Kidney glomerular epithelial cell (primary cell): Measurements from ENCODE around the gene PDCD1.
"Not testable (repeated sequence)": the region's sequence is repeated elsewhere in the genome, so short reads cannot be mapped to it uniquely, and the experiment has no call there.

Source experiments
- DNase-seq: peaks from one replicate; lab custom pipeline; 2025; lab: John Stamatoyannopoulos, UW

PDCD1 gene

DNA sequence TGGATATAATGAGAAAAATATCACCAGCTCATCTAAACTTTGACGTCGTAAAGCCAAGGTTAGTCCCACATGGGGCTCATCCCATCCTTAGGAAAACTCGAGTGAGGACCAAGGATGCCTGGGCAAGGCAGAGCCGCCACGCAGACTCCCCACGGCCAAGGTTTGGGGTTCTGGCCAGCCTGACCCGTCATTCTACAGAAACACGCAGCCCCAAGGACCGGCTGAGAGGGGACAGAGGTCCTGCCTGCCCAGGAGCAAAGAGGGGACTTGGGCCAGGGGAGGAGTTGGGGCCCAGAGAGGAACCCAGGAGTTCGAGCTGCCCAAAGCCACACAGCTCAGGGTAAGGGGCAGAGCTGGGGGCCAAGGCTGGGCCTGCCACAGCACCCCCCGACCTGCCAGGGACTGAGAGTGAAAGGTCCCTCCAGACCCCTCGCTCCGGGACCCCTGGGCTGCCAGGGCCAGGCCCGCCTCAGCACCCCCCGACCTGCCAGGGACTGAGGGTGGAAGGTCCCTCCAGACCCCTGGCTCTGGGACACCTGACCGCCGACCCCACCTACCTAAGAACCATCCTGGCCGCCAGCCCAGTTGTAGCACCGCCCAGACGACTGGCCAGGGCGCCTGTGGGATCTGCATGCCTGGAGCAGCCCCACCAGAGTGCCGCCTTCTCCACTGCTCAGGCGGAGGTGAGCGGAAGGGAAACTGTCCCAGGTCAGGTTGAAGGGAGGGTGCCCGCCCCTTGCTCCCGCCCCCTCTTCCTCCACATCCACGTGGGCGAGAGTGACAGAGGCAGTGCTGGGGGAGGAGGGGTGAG is at the start of gene PDCD1:
Gene PDCD1 (minus strand): TSS at position 689 of the 811 bp plus-strand sequence. CDS start 56 bp downstream, at position 633.
- DNase-seq = no peak

DNA sequence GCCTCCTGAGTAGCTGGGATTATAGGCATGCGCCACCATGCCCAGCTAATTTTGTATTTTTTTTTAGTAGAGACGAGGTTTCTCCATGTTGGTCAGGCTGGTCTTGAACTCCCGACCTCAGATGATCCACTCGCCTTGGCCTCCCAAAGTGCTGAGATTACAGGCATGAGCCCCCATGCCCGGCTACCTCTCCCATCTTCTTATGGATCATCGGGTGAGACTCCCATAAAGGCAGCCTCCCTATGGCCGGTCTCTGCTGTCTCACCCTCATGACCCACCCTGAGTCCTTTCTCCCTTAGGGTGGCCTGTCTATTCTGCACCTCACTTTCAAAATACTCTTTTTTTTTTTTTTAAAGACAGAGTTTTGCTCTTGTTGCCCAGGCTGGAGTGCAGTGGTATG is 49.1 kb upstream of the PDCD1 start:
- DNase-seq = not testable (repeated sequence)

DNA sequence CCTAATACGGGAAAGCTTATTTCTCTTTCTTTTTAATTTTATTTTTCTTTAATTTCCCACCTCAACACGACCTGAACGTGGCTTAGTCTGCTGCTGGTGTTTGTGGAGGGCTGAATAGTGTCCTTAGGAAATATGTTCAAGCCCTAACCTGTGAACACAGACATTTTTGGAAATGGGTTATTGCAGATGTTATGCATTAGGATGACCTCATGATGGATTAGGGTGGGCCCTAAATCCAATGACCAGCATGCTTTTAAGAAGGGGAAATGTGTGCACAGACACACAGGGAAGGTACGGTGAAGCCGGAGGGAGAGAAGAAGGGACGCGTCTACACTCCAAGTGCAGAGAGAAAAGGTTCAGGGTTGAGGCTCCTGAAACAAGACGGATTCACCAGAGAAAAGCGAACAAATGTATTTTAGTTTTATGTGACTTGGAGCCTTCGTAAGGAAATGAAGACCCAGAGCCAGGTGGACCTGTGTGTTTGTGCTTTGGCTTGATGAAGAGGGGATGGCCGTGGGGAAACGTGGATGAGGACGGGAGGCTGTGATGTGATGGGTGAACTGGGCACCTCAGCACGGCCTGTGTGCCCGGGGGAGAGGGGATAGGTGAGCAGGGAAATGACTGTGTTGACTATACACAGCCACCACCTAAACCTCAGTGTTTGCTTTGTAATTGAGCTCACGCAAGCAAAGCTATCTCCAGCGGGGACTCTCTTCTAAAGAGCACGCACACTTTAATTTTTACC is 48.3 kb upstream of the PDCD1 start:
- no peak for DNase-seq

DNA sequence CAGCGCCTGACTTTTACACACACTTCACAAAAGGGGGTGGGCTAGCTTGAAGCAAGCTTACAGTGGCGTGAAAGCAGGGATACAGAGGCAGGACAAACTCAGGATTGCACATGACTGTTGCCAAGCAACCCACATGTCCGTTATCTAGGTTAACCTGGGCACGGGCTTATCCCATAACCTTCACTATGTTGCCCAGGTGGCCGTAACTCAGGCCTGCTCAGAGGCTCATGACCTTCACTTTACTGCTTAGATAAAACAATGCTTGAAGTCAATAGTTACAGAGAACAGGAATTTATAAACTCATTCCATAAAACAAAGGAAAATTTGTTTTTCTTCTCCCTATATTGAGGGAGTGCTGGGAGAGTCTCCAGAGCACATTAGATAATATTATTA is 47.7 kb upstream of the PDCD1 start:
- not testable (repeated sequence) for DNase-seq

DNA sequence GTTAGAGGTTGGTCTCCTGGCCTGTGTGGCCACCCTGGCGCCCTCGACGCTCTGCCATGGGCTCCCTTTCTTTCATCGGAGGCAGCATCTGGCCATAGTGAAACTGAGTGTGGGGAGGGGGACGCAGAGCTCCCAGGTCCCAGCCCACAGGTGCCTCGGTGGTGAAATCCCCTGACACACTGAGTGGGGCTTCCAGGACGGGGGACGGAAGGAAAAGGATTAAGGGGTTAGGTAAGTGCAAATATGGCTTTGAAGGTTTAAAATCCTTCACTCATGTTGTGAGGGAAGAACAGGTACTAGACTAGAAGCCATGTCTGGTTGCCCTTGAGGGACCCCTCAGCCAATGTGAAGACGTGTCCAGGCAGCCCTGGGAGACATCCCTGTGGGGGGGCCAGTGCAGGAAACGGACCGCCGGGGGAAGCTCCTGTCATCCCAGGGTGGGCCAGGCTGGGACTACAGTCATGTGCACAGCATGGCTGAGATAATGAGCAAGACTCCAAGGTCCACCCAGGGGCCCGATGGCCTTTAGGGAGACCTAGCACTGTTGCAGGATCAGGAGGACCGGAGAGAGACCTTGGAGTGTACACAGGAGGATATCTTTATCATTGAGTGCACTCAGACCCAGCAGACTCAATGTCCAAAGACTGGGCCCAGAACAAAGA is 47.2 kb upstream of the PDCD1 start:
- no peak for DNase-seq

DNA sequence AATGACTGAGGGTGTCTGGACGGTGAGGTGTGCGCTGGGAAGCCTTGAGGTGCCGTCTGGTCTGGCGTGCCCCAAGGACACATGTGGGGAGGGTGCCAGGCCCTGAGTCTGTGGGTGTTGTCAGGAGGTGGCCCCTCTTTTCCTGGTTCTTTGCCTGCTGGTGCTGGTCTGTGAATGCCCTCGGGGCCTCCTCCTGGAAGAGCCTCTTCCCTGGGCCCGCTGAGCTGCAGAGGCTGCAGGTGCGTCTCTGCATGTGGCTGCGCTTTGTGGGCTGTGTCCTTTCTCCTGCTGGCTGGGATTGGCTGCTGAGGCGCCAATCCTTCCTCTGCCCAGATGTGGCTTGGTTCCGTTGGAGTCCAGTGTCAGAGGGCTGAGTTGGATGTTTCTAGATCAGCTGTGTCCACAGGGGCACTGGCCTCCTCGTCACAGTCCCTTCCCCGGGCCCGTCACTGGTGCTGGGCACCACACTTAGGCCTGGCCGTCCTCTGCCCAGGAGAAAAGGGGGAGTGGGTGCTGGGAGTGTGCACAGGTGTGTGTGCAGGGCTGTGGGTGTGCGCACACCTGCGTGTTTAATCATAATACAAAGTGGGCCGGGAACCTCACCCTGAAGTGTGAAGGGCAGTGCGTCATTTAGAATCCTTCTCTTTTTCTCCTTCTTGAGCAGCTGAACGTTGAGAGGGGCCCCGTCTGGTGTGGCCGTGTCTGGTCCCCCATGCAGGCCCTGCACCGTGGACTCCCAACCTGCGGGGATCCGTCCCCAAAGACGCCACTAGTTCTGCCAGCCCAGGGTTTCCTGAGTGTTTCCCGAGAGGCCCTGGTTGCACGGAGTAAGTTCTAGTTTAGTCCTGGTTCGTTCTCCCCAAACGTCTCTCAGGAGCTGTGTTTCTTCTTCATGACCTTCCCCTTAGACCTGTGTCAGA is 46.4 kb upstream of the PDCD1 start:
- DNase-seq = no peak

DNA sequence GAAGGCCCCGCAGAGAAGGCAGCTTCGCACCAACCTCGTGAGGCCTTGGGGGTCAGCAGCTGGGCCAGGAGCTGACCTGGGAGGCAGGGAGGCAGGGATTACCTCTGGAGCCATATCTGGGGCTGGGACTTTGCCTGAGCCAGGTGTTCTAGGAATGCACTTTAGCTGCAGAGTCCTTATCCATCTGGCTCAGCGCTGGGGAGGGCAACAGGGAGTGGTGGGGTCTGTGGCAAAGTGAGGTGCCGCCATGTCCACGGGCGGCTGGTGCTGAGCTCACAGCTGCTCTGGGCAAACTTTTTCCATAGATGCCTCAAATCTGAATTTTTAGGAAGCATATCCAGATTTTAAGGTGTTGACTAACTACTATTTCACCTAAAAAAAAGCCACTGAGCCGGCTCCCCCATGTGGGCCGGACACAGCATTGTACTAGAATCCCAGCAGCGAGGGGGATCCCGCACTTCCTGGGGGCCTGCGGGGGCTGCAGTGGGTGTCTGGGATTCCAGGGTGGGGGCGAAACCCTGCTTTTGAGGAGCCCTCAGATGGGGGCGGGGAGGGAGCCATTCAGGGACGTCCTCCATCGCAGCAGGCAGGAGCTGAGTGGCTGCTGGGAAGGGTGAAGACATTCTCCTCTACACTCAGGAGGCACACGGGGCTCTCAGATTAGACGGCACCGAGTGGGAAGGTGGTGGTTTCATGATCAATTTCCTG is 45.5 kb upstream of the PDCD1 start:
- DNase-seq = no peak

DNA sequence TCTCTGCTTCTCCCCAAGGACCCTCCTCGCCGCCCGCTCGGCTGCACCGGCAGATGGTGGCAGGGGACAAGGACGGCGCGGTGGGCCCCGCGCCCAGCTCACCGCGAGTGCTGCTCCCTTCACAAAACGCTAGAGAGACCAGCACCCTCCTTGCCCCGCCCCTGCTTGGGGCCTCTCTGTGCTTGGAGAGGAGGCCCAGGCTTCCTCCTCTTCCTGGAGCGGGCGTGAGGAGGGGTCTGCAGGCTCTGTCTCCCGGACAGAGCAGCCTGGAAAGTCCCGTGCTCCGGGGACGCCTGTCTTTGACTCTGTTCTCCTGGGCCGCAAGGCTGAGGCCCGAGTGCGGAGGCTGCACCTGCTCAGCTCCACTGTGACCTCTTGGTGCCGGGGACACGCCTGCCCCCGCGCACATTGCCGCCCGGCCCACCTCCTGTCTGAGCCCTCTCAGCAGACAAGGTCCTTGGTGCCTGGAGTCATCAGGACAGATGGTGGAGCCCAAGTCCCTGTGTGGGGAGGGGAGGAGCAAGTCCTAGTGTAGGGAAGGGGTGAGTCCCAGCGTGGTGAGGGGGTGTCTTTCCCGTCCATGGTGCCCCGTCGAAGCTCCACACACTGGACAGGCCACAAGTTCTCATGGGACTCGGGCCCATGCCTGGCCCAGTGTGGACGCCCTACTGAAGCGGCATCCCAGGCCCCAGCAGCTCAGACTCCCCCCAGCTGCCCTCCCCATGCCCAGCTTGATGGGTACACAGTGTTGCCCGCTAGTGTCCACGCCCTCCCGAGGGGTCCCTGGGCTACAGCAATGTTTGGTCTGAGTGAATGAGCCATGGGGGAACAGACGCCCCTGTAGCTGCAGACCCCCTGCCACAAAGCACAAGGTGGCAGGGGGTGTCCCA is 44.7 kb upstream of the PDCD1 start:
- DNase-seq = no peak

DNA sequence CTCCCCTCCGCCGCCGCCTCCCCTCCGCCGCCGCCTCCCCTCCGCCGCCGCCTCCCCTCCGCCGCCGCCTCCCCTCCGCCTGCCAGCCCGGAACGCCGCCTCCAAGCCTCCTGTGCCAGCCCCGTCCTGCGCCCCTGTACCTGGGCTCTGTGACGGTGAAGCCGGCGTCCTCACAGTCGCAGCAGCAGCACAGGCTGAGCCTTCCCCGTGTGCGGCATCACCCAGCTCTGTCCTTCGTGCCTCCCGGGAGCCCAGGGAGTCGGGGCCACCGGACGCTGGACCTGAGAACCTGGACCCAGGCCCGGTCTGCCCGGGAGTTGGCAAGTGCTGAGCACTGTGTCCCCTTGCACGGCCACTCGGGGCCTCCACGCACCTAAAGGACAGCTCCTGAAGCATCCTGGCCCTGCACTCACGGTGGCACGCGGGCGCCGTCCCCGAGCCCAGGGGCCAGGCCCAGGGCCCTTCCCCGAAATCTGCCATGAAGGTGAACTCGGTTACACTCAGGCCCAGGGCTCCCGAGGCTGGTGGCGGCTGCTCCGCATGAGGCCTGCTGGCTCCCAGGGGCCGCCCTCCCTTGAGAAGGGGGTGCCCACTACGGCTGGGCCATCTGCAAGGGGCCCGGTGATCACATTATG is 43.8 kb upstream of the PDCD1 start:
- no peak for DNase-seq

DNA sequence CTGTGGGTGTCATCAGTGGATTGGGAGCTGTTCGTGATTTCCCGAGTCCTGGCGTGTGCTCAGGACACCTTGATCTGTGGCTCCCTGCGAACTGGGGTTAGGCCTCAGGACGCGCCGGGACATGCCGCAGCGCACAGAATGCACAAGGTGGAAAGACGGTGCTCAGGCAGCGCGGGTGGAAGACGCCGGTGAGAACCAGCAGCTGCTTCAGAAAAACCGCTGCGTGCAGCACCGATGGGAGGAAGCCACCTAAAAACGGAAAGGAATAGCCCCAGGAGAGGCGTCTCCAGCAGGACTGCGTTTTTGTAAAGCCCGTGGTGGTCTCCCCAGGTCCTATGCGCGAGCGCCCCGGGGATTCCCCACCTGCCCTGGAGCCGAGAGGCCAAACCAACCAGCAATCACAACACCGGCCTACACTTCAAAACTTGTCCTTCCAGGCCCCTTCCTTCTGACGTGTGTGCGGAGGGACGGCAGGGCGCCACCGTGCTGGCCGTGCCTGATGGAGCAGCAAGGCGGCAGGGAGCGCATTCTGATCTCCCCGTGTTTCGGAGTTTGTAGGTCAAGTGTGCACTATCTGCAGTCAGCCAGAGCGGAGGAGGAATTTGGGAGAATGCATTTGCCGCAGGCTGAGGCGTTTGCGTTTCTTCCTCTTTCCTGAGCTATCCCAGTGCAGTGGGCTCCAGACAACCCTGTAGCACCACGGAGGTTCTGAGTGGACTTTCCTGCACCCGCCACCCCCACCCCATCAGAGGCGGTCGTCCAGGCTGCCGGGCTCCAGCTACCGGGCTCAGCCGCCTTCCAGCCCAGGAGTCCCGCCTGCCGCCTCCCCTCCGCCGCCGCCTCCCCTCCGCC is 43.0 kb upstream of the PDCD1 start:
- DNase-seq = no peak

DNA sequence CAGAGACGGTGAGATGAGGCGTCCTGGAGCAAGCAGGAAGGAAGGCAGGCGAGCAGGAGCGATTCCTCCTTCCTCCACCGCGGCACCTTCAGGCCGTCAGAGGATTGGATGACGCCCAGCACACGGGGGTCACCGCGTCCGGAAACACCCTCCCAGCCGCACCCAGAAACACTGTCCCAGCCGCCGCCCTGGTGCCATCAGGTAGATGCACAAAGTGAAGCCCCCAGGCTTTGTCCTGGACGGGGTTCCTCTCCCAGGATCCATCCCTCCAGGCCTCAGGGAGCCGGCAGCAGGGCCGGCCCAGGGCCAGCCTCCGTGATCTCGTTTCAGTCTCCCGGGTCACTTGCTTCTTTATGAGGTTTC is 42.3 kb upstream of the PDCD1 start:
- no peak for DNase-seq

DNA sequence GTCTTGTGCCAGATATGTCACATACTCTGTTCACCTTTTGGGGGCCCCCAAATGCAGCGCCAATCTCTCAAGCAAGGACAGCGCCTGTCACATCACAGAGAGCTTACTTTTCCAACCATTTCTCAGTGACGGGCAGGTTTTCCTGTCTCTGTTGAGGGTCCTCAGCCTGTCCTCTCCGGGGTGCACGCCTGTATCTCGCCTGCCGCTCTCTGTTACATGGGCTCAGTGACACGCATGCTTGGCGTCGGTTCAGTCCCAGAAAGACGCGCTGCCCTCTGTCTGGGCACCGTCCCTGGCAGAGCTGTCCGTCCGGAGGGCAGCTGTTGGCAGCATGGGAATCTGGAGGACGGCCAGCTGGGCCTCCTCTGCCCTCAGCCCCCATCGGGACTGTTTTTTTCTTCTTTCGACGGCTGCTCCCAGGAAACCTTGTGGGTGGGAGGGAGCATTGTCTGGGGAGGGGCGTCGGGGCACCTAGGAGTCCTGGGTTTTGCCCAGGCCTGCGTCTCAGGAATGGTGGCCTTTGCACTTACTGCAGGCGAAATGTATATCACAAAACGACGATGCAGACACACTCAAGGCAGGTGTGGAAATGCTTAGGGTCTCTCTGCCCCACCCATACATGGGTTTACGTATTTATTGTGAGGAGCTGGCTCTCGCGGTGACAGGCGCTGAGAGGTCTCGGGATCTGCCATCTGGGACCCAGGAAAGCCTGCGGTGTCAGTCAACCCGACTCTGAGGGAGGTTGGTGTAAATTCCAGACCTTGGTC is 41.7 kb upstream of the PDCD1 start:
- no peak for DNase-seq

DNA sequence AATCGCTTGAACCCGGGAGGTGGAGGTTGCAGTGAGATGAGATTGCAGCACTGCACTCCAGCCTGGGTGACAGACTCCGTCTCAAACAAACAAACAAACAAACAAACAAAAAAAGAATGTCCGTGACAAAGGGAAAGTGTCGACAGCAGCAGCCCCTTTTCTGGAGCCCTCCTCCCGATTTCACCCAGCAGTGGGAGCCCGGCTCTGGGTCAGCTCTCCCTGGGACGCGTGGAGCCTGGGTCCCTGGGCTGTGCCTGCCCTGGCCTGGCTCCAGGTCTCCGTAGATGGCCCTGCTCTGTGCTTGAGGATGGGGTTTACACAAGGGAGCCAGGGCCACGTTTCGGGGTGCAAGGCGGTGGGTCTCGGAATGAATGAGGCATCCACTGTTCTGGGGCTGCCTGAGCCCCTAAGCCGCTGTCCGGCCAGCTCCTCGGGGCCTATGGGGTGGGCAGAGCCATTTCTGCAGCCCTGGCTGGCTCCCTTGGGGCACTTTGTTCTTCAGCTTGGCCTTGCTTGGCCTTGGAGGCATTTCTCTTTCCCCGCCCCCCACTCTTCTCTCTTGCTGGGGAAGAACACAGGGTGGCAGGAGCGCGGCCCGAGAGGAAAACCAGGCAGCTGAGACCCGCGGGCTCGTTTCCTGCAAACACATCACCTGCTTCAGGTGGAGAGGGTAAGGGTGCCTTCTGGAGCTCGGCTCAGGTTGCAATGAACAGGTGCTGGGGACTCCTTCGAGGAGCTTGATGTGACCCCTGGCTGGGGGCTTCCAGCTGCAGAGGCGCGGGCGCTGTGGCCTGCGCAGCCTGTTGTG is 40.0 kb upstream of the PDCD1 start:
- no peak for DNase-seq

DNA sequence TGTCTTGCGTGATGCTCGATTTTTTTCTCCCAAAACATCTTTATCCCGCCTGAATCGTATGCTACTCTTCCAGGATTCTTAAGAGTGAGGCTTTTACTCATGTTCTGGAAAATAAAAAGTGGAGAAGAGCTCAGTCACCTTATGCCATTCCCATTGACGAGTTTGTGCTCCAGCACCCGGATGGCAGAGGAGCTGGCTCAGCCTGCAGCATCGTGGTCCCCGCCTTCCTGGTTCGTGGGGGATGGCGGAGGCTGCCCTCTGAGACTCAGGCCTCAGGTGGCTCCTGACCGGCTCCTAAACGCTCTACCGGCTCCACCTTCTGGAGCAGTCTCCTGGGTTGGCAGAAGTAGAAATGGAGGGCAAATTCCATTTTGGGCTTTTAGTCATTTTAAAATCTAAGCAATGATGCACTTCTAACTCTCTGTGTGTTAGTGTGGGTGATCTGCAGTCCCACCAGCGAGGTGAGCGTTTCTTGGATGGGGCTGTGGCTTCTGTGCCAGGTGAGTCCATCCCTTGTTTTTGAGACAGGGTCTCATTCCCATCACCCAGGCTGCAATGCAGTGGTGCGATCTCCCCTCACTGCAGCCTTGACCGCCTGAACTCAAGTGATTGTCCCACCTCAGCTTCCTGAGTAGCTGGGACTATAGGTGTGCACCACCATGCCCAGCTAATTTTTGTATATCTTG is 38.7 kb upstream of the PDCD1 start:
- DNase-seq = no peak

DNA sequence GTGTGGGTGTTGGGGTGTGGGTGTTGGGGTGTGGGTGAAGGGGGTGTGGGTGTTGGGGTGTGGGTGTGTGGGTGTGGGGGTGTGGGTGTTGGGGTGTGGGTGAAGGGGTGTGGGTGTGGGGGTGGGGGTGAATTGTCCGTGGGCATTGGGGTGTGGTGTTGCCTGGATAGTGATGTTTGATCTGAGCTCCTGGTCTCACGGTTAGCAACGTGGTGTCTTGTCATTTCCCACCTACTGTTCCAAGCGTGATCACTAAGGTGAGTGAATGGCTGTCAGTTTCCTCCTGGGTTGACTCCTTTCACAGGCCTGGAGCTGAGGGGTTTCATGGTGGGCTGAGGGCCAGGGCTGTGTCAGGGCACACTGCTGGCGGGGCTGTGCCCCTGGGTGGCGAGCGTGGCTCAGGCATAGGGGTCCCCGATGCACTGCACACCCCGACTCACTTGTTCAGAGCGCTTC is 38.1 kb upstream of the PDCD1 start:
- no peak for DNase-seq
